Brain pericyte (primary cell): ENCODE measurements around the gene AUTS2.

ENCODE experiments used
- DNase-seq: peaks from one replicate; pipeline ENCODE4 v3.0.0-alpha.2; 2012; ENCODE audit warnings: low read depth, low spot score

AUTS2 gene

DNA sequence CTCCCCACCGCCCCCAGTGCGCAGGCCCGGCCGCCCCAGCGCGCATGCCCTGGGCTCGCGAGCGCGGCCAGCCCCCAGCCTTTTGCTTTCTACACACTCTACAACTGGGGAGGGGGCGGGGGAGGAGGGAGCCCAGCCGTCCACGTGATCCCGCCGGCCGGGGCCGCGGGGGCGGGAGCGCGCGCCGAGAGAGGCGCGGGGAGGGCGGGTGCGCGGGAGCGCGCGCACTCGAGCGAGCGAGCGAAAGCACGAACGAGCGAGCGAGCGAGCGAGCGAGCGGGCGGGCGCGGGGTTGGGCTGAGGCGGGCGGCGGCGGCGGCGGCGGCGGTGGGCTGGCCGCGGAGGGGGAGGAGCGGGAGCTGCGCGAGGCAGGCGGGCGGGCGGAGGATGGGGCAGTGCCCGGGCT, at the start of gene AUTS2:
Gene AUTS2, plus strand, starts transcription at position 395 of the 406 bp plus-strand sequence. CDS start 1,179 bp downstream, outside the sequence.
- peak; percentile 5 for DNase-seq

- DNase-seq = no peak
Observed at GRCh38 chr7:69550991-69551390, 47.3 kb upstream of the AUTS2 start.

DNA sequence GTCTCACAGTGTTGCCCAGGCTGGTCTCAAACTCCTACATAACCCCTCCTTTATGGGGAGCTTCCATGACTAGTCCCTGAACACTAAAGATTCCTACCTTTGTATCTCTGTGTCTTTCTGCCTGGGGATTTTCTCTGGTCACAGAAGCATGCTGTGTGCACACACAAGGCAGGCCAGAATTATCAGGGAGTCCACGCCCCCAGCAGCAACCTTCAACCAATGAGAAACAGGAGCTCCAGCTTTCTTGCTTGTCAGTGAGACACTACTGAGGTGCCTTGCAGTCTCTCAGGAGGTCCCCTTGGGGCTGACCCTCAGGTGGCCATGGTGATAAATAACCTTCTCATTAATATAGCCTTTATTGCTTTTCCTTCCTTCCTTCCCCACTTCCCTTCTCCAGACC, 45.1 kb upstream of the AUTS2 start:
- DNase-seq = no peak

- DNase-seq = no peak
Observed at GRCh38 chr7:69561266-69561960, 36.9 kb upstream of the AUTS2 start.

DNA sequence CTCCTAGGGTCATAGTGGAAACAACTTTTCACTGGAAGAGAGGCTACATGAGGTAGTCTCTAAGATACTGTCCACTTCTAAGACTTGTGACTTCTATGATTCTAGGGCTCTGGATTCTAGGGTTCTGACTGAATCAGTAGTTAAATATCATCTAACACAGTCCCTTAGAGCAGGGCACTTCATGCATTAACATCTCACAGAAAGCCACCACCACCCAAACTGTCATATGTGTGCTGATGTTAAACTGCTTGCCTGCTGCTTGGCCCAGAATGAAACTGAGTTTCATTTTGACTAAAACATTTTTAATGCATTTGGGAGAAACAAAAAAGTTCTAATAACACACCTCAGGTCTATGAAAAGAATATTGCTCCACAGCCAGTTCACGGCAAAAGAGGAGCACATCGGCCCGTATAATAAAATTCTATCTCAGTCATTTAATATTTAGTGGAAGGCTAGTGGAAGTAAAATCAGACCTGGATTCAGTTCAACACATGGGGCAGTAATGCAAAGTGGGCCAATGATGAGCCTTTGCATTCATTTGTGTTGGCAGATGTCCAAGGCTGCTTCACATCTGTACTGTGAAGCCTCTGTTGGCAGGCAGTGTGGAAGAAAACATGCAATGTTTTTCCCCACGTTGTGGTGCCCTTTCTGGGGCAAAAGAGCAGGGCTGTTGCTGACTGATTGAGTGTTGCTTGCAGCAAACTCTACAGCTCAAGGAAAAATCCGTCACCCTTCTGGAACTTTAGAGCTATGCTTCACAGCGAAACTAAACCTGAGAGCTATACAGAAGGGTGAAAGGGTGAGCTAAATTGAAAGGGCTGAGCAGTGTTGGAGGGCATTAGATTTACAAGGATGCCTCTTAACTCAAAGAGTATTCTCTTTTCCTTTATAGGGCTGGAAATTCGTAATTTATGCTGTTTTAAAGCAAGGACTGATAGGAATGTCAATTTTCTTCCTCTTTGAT, 33.5 kb upstream of the AUTS2 start:
- peak; percentile 34 for DNase-seq

- no peak for DNase-seq
Observed at GRCh38 chr7:69567800-69568199, 30.5 kb upstream of the AUTS2 start.

DNA sequence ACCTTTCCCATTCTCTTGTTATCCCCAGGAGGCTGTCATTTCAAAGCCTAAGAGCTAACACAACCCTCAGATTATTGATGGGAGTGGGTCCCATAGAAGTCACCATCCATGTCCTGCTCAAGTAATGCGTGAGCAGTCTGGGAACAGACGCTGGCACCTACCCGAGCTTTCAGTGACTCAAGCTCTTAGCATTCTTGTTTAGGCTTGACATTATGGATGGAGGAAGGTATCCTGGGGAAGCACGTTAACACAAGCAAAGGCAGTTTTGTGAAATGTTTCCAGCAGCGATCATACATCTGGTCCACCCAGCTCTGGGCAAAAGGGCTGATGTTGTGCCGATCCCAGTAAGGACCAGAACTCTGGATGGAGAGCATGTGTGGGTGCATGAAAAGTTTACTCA, 30.0 kb upstream of the AUTS2 start:
- DNase-seq = no peak

DNA sequence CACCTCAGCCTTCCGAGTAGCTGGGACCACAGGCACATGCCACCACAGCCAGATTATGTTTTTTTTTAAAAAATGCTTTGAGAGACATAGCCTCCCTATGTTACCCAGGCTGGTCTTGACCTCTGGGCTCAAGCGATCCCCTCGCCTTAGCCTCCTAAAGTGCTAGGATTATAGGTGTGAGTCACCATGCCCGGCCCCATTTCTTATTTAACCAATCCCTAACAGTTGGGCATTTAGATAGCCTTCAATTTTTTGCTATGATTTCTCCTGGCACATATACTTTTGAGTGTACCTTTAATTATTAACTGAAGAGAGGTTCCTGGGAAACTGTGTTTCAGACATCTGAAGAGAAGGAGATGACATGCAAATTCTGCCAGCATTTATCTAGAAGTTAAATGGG, 22.6 kb upstream of the AUTS2 start:
- no peak for DNase-seq

- no peak for DNase-seq
Observed at GRCh38 chr7:69577221-69577620, 21.1 kb upstream of the AUTS2 start.

DNA sequence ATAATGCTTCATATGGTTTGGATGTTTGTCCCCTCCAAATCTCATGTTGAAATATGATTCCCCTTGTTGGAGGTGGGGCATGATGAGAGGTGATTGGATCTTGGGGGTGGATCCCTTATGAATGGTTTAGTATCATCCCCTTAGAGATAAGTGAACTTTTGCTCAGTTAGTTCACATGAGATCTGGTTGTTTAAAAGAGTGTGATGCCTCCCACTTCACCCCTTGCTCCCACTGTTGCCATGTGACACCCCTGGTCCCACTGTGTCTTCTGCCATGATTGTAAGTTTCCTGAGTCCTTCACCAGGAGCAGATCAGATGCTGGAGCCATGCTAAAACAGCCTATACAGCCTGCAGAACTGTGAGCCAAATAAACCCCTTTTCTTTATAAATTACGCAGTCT, 13.1 kb upstream of the AUTS2 start:
- DNase-seq = no peak

DNA sequence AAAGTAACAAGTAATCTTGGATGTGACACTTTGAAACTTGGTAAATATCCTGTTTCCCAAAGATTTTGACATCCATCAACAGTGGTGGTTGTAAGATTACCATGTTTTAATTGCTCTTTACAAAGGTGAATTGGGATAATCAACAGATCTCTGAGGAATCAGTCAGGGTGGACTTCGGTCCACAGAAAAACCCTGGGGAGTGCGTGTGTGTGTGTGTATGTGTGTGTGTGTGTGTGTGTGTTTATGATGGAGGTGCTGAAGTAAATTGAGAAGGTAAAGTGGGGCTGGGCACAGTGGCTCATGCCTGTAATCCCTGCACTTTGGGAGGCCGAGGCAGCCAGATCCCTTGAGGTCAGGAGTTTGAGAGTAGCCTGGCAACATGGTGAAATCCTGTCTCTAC, 12.0 kb upstream of the AUTS2 start:
- DNase-seq = no peak

DNA sequence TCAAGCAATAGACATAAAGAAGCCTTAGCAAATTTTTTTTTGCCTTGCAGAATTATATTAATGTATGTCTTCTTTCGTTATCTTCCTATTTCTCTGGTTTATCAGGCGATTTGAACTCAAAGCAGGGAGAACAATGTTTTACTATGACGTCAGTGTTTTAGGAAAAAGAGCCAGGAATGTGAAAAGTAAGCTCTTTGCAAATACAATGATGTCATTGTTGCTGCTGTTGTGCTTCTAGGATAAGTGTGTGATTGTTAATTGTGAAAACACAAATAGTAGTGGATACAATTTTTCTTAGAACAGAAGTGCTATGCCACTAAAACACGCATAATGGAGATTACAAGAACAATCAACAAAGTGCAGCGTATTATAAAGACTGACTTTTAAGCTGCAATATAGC, 9.5 kb upstream of the AUTS2 start:
- no peak for DNase-seq

DNA sequence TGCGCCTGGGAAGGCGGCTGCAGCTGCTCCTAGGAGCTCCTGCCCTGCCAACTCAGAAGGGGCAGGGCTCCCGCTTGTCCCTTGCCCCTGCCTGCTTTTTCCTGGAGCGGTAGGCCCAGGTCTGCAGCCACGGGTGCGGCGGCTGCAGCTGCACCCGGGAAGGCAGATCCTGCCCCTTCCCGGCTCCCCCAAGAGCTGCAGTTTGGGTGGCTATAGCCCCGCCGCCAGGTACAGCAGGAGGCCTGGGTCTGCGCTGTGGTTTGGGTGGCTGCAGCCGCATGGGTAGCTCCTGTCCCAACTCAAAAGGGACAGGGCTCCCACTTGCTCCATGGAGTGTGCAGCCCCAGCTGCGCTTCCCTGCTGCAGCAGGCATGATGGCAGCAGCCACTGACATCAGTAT, 6.5 kb upstream of the AUTS2 start:
- DNase-seq = no peak

GRCh38 chr7:69593511-69593910, 4.8 kb upstream of the AUTS2 start:
- DNase-seq = no peak

DNA sequence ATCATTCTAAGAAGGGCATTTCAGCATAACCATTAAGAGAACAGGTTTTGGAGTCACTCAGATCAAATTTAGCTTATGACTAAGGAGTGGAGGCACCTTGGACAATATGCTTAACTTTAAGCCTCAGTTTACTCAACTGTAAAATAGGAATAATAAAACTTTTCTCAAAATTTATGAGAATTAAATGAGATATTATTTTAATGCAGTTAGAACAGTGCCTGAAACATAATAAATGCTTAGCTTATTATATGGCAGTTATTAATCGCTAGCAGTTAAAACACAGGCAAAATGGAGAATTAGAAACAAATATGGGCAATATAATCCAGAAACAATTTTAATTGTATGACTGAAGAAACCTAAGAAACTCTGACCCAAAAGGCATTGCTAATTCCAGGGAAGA, 2.9 kb upstream of the AUTS2 start:
- DNase-seq = no peak

DNA sequence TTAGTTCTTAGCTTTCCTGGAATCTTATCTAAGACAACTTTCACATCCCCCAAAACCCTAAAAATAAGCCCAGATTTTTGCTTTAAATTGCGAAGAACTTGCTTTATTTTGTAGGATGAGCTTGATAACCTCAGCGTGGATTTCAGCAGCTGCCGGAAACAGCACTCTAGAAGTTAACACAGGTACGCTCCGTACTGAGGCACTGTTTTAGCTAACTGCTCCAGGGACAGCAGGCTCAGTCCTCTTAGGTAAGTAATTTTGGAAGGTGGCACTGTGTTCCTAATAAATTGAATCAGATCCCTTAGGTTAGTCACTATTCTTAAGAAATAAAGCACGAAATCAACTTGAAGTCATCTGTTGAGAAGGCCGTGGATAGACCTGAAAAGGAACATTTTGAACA, 2.2 kb upstream of the AUTS2 start:
- DNase-seq = no peak

DNA sequence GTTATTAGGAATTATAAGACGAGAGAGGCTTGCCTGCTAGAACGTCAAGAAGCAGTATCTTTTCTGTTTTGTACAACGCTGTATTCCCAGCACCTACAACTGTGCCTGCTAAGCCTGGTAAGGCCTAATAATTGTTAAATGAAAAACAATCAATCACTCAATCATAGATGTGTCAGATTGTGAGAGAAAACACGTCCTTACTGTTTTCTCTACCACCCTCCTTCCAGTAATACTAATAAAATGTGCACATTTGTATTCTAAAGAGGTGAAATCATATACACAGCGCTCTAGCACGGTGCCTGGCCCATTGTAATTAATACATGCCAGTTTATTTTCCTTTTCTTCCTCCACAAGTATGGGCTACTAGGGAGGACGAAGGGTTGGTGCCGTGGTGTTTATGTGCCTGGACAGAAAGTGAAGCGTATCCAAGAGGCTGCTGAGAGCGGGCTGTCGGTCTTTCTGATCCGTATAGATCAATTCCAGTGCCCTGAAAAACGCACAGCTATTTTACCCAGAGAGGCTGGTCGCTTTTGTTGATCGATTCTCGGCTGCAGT, 1.5 kb upstream of the AUTS2 start:
- no peak for DNase-seq

GRCh38 chr7:69597278-69598076, 798 bp upstream of the AUTS2 start:
- DNase-seq = no peak

GRCh38 chr7:69598487-69599285, 411 bp downstream of the AUTS2 start:
- DNase-seq = no peak

DNA sequence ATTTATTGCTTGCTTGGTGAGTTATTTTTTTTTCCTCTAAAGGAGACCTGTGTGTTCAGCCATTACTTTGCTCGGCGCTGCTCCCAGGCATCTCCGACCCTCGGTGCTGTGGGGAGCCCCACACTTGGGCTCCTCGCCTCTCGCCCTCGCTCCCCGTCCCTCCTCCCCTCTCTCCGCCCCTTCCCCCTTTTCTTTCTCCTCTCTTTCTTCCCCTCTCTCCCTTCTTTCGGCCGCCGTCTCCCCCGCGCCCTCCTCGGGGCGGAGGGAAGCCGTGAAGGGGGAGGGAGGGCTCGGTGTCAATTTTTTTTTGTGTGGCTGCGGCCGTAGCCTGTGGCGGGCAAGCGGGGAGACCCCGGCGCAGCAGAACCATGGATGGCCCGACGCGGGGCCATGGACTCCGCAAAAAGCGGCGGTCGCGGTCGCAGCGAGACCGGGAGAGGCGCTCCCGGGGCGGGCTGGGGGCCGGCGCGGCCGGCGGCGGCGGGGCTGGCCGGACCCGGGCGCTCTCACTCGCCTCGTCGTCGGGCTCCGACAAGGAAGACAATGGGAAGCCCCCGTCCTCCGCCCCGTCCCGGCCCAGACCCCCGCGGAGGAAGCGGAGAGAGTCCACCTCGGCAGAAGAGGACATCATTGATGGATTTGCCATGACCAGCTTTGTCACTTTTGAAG, 1.1 kb downstream of the AUTS2 start:
- DNase-seq = no peak
